Measurements from ENCODE around the gene NUDT4. TPM values are rescaled to one million over a fixed set of nuclear protein-coding genes. Genes with fewer than 3 reads are reported as not detected.

NUDT4 gene
- total and polyA plus RNA-seq, 2 donors (not counting 3 experiments of a cell fraction or from before 2014, with no cell fraction given) = 76.0 to 161 TPM

DNA sequence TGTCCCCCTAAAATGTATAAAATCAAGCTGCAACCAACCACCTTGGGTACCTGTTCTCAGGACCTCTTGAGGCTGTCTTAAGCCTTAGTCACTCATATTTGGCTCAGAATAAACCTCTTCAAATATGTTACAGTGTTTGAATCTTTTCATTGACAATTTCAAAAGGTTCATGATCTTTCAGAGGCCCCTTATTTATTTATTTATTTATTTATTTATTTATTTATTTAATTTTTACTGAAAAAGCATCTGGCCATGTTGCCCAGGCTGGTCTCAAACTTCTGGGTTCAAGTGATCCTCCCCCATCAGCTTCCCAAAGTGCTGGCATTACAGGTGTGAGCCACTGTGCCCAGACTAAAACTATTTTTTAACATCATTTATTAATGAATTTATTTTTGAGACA is 8.2 kb upstream of the NUDT4 start:
- TF ChIP-seq GATA2 (IDR thresholded peaks at IDR 0.05; ENCODE audit: insufficient read depth, insufficient read length, low read depth, low read length) (no peak), JUN (IDR thresholded peaks at IDR 0.05; ENCODE audit: borderline replicate concordance, insufficient read depth, insufficient read length, low read depth) (no peak), EZH2 (IDR thresholded peaks at IDR 0.05; ENCODE audit: borderline replicate concordance, low read depth, low read length, severe bottlenecking) (no peak), POLR2A (IDR thresholded peaks at IDR 0.05; ENCODE audit: low read depth, low read length) (no peak), CTCF (IDR thresholded peaks at IDR 0.05; ENCODE audit: extremely low read depth in 1 of 2, insufficient read depth in 1 of 2, low read depth in 1 of 2, low read length in 2 of 2) (no peak), POLR2AphosphoS5 (IDR thresholded peaks at IDR 0.05; ENCODE audit: insufficient read depth, low read depth, low read length) (no peak), MYC (IDR thresholded peaks at IDR 0.05; ENCODE audit: low read depth, low read length) (no peak), FOS (IDR thresholded peaks at IDR 0.05; ENCODE audit: borderline replicate concordance, insufficient read depth, low read length) (no peak)
- TF ChIP-seq, protein P1, sequence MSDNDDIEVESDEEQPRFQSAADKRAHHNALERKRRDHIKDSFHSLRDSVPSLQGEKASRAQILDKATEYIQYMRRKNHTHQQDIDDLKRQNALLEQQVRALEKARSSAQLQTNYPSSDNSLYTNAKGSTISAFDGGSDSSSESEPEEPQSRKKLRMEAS (IDR thresholded peaks at IDR 0.05; ENCODE audit: insufficient read depth, insufficient read length) = no peak
- FAIRE-seq = no peak
- H3K4me2 ChIP-seq (ENCODE audit: insufficient read depth, low read length) = no peak overlapping the region
- H2AFZ ChIP-seq (ENCODE audit: low read depth, low read length) = no peak overlapping the region
- no peak for DNase-seq (ENCODE audit: low read depth, low spot score)
- POLR2A ChIA-PET = no interaction called here
- H3K27me3 ChIP-seq (ENCODE audit: control insufficient read depth in 2 of 2, insufficient read depth in 2 of 2, low read length in 2 of 2) = no peaks in the 10 kb centered on the region
- H3K79me2 ChIP-seq (ENCODE audit: control insufficient read depth, insufficient read depth, low read length) = no peaks in the 10 kb centered on the region
- no peak overlapping the region for H3K4me3 ChIP-seq (replicated peaks in 1 of 3; ENCODE audit: insufficient read depth in 1 of 3, low read depth in 1 of 3, low read length in 3 of 3)
- peaks cover 10% of the 10 kb centered on the region for H3K4me1 ChIP-seq (ENCODE audit: control insufficient read depth, extremely low read depth, insufficient read depth, low read length)
- H3K36me3 ChIP-seq (ENCODE audit: control insufficient read depth in 2 of 2, extremely low read depth in 1 of 2, insufficient read depth in 2 of 2, low read length in 2 of 2) = no peaks in the 10 kb centered on the region
- CTCF ChIA-PET = no interaction called here
- H3K9me3 ChIP-seq (replicated peaks; ENCODE audit: control insufficient read depth, insufficient read depth, low read length) = no peaks in the 10 kb centered on the region
- intact Hi-C loops (cut with micrococcal nuclease) (no loop called here), dilution Hi-C loops (cut with MboI; ENCODE audit: extremely low pct_ligation_motif_present, low sequenced_read_pairs) (no loop called here)
- H3K9ac ChIP-seq (replicated peaks; ENCODE audit: extremely low read depth, insufficient read depth, low read length) = no peak overlapping the region
- H3K27ac ChIP-seq (ENCODE audit: insufficient read depth, low read depth, low read length) = no peak overlapping the region
- H3K9me1 ChIP-seq (replicated peaks; ENCODE audit: control insufficient read depth, extremely low read depth, insufficient read depth, low read length) = no peaks in the 10 kb centered on the region
- BruUV-seq (replicated peaks) = no TSS peak
- H4K20me1 ChIP-seq (replicated peaks; ENCODE audit: control insufficient read depth, extremely low read depth, insufficient read depth, low read length) = no peaks in the 10 kb centered on the region
